Measurements from ENCODE around the gene FAM131C.

DNA sequence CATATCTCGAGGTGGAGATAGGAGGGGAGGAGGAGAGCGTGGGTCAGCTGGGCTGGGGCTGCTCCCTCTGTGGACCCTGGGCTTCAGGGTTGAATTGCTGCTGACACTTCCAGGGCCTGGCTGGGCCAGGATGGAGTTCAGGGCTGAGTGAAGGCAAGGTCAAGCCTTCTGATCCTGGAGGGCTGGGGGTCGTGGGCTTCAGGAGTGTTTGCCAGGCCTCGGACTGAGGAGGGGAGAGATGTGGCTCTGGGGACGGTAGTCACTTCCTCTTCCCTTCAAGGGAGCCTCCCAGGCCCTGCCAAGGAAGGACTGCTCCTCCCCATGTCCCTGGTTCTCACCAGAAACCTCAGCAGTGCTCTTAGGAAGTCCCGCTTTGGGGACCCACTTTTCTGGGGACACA lies 12.1 kb upstream of the FAM131C start:
- TF ChIP-seq, protein P1, sequence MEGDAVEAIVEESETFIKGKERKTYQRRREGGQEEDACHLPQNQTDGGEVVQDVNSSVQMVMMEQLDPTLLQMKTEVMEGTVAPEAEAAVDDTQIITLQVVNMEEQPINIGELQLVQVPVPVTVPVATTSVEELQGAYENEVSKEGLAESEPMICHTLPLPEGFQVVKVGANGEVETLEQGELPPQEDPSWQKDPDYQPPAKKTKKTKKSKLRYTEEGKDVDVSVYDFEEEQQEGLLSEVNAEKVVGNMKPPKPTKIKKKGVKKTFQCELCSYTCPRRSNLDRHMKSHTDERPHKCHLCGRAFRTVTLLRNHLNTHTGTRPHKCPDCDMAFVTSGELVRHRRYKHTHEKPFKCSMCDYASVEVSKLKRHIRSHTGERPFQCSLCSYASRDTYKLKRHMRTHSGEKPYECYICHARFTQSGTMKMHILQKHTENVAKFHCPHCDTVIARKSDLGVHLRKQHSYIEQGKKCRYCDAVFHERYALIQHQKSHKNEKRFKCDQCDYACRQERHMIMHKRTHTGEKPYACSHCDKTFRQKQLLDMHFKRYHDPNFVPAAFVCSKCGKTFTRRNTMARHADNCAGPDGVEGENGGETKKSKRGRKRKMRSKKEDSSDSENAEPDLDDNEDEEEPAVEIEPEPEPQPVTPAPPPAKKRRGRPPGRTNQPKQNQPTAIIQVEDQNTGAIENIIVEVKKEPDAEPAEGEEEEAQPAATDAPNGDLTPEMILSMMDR (IDR thresholded peaks at IDR 0.05): no peak
- TF ChIP-seq POLR2AphosphoS5 (IDR thresholded peaks at IDR 0.05): no peak
- TF ChIP-seq POLR2A (IDR thresholded peaks at IDR 0.05): no peak

All from prostate gland (tissue), 2 donors.